Activated CD8-positive, alpha-beta memory T cell treated with anti-CD3 and anti-CD28 coated beads, Interleukin-2, amount 10 ng/mL, durations not matched to agents 7 days and 5 days (primary cell): ENCODE data around the gene PRAC1. TPM values are rescaled to one million over a fixed set of nuclear protein-coding genes. Genes with fewer than 3 reads are reported as not detected.
"Not testable (repeated sequence)": the region's sequence is repeated elsewhere in the genome, so short reads cannot be mapped to it uniquely, and the experiment has no call there.

Experiments
- ATAC-seq: fragments of 150-1000 bp; cut with Tn5 transposase; one replicate; pipeline ENCODE4 v1.10.0; 2021; ENCODE audit warnings: moderate library complexity
- CTCF ChIA-PET: fragments of 350-600 bp; sonication (Branson Sonifier 250); formaldehyde crosslinking; loops from one replicate; lab custom pipeline; 2021; ENCODE audit warnings: antibody characterized with exemption; lab: Charles Lee
- DNase-seq: peaks from one replicate; pipeline ENCODE4 v3.0.0-alpha.2; 2020
- H3K27ac Mint-ChIP-seq: one replicate; pipeline ENCODE4 v1.8.0; 2021; ENCODE audit warnings: mild to moderate bottlenecking, mixed read lengths
- H3K27me3 Mint-ChIP-seq: one replicate; pipeline ENCODE4 v1.8.0; 2021; ENCODE audit warnings: mixed read lengths
- H3K36me3 Mint-ChIP-seq: one replicate; pipeline ENCODE4 v1.8.0; 2021; ENCODE audit warnings: mild to moderate bottlenecking, mixed read lengths
- H3K4me1 Mint-ChIP-seq: one replicate; pipeline ENCODE4 v1.8.0; 2021; ENCODE audit warnings: mixed read lengths
- H3K4me3 Mint-ChIP-seq: one replicate; pipeline ENCODE4 v1.8.0; 2021; ENCODE audit warnings: mild to moderate bottlenecking, moderate library complexity, mixed read lengths
- H3K9me3 Mint-ChIP-seq: one replicate; pipeline ENCODE4 v1.8.0; 2022; ENCODE audit warnings: low read depth, mixed read lengths
- total RNA-seq, 2 experiments: library from RNA; stranded (reverse); gene quantifications; one replicate each; pipeline ENCODE4 v1.2.3, GENCODE V29; 2021

PRAC1 gene
- total RNA-seq, 2 experiments from 2014 or later = not detected

DNA sequence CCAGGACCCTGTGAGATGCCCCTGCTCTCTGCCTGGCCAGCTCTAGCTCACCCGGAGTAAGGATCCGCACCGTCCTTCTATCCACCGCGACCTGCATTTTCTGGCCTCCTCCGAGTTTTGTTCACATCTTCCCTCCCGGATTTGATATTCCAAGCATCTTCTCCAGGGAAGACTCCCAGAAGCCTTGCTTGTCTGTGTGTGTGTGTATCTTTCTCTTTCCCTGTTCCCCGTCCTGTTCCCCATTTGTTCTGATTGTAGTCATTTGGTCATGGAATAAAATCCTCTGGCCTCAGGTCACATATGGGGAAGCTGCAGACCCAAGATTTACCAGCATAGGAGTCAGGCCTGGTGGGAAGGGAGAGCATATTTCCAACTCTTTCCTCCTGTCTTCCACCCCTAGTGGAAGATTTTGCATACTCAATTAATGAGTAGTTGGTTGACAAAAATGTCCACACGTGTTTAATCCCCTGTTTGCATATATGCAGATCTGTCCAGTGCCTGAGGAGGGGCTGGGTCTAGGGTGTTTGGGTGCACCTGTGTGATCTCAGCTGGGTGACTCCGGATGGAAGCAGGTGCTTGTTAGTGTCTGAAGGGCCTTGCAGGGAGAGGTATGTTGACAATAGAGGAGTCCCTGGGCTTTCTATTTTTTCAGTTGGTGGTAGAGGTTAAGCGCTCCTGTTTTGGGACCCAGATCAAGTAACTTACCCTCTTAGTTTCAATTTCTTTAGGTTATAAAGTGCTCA lies 1.9 kb downstream of the PRAC1 start:
- H3K4me1 Mint-ChIP-seq = peaks cover 30% of the 10 kb centered on the region
- no peak overlapping the region for H3K4me3 Mint-ChIP-seq
- H3K36me3 Mint-ChIP-seq = peaks cover 5% of the 10 kb centered on the region
- DNase-seq (no peak), ATAC-seq (no peak)
- CTCF ChIA-PET = interaction anchor here (0.6 to 4.9 kb wide), 10 partner anchors 11 to 164 kb away, joined by 3 to 31 read pairs (median 4); partner anchors contain the start of gene HOXB8
- no peaks in the 10 kb centered on the region for H3K9me3 Mint-ChIP-seq
- peak overlapping the region; percentile 49 for H3K27ac Mint-ChIP-seq
- peaks cover 95% of the 10 kb centered on the region for H3K27me3 Mint-ChIP-seq

GRCh38 chr17:48719642-48720265 lies 2.6 kb downstream of the PRAC1 start:
- peaks cover 5% of the 10 kb centered on the region for H3K36me3 Mint-ChIP-seq
- peaks cover 26% of the 10 kb centered on the region for H3K4me1 Mint-ChIP-seq
- no peaks in the 10 kb centered on the region for H3K9me3 Mint-ChIP-seq
- no peak for DNase-seq
- no peak overlapping the region for H3K4me3 Mint-ChIP-seq
- H3K27me3 Mint-ChIP-seq = peaks cover 90% of the 10 kb centered on the region
- peak overlapping the region; percentile 68 for H3K27ac Mint-ChIP-seq
- CTCF ChIA-PET = interaction anchor here (1.0 to 4.9 kb wide), 7 partner anchors 12 to 165 kb away, joined by 3 to 31 read pairs (median 4); partner anchors contain the start of gene HOXB8
- ATAC-seq = no peak

- CTCF ChIA-PET = interaction anchor here (0.6 to 4.9 kb wide), 14 partner anchors 13 to 160 kb away, joined by 3 to 31 read pairs (median 3); partner anchors contain the start of gene HOXB8
- Mint-ChIP-seq H3K27ac (peak overlapping the region; percentile 68), H3K4me1 (peaks cover 21% of the 10 kb centered on the region), H3K36me3 (peaks cover 4% of the 10 kb centered on the region), H3K9me3 (no peaks in the 10 kb centered on the region), H3K4me3 (peak overlapping the region; percentile 28), H3K27me3 (peaks cover 90% of the 10 kb centered on the region)
- DNase-seq = no peak
- ATAC-seq = no peak
These were observed 3.3 kb downstream of the PRAC1 start for GRCh38 chr17:48718761-48719641.

- CTCF ChIA-PET = interaction anchor here (0.6 to 4.9 kb wide), 11 partner anchors 25 to 166 kb away, joined by 3 to 31 read pairs (median 3); no protein-coding TSS in a partner anchor
- no peak for ATAC-seq
These were observed 4.0 kb downstream of the PRAC1 start for GRCh38 chr17:48718227-48718760.

GRCh38 chr17:48717367-48718226 lies 4.7 kb downstream of the PRAC1 start:
- DNase-seq (no peak), ATAC-seq (no peak)
- Mint-ChIP-seq H3K36me3 (peaks cover 4% of the 10 kb centered on the region), H3K9me3 (no peaks in the 10 kb centered on the region), H3K27me3 (peaks cover 84% of the 10 kb centered on the region), H3K4me3 (no peak overlapping the region), H3K4me1 (peaks cover 11% of the 10 kb centered on the region), H3K27ac (no peak overlapping the region)
- CTCF ChIA-PET = interaction anchor here (0.6 to 4.9 kb wide), 11 partner anchors 31 to 167 kb away, joined by 3 to 31 read pairs (median 3); no protein-coding TSS in a partner anchor

More at GRCh38 chr17:48718227-48718760, 4.0 kb downstream of the PRAC1 start:
- Mint-ChIP-seq H3K27ac (no peak overlapping the region), H3K4me3 (no peak overlapping the region), H3K27me3 (peaks cover 88% of the 10 kb centered on the region), H3K9me3 (no peaks in the 10 kb centered on the region), H3K36me3 (peaks cover 4% of the 10 kb centered on the region), H3K4me1 (peaks cover 15% of the 10 kb centered on the region)
- DNase-seq = no peak

GRCh38 chr17:48716549-48716948 lies 5.8 kb downstream of the PRAC1 start:
- peaks cover 79% of the 10 kb centered on the region for H3K27me3 Mint-ChIP-seq
- ATAC-seq, H3K4me3 Mint-ChIP-seq, H3K36me3 Mint-ChIP-seq, H3K9me3 Mint-ChIP-seq, H3K27ac Mint-ChIP-seq, H3K4me1 Mint-ChIP-seq, DNase-seq: not testable (repeated sequence)
- CTCF ChIA-PET = interaction anchor here (1.2 to 4.9 kb wide), 4 partner anchors 38 to 168 kb away, joined by 3 to 31 read pairs (median 8); no protein-coding TSS in a partner anchor

DNA sequence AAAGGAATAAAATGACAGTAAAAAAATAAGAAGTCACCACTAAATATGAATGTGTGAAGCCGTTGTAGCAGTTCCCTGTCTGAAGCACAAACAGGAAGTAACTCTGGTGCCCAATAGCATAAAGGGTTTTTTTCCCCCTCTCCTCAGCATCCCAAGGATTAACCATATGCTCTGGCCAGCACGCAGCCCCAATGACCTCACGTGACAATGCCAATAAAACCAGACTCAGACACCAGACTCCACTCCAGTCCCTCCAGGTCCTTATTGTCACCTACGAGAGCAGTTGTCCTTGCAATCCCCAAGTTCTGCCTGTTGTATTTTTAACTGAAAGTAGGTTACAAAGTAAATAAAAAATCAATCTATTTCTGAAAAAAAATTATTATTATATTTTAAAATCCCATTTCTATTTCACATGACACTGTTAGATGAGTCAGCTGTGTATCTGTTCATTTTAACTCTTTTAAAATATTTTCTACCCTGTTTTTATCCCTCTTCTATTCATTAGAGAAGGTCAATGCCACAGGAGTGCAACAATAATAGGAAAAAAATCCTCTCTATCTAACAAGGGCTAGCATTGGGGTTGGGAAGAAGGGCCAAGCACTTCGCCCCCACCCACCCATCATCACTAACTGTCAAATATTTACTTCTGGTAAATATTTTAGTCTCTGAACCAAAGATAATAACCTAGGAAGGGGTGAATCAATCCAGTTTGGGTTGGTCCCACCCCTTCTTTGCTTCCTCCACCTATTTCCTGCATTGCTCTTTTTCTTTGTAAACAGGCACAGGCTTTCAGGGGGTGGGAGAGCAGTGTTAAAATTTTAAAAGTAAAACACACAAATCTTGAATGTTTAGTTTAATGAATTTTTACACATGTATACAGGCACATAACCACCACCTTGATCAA lies 6.6 kb downstream of the PRAC1 start:
- ATAC-seq = no peak
- no peak overlapping the region for H3K27ac Mint-ChIP-seq
- H3K27me3 Mint-ChIP-seq = peaks cover 78% of the 10 kb centered on the region
- H3K36me3 Mint-ChIP-seq = peaks cover 4% of the 10 kb centered on the region
- no peaks in the 10 kb centered on the region for H3K9me3 Mint-ChIP-seq
- H3K4me3 Mint-ChIP-seq = no peak overlapping the region
- DNase-seq = no peak
- CTCF ChIA-PET = interaction anchor here (0.6 to 1.8 kb wide), 4 partner anchors 37 to 163 kb away, joined by 3 to 4 read pairs (median 3); no protein-coding TSS in a partner anchor
- peaks cover 10% of the 10 kb centered on the region for H3K4me1 Mint-ChIP-seq

DNA sequence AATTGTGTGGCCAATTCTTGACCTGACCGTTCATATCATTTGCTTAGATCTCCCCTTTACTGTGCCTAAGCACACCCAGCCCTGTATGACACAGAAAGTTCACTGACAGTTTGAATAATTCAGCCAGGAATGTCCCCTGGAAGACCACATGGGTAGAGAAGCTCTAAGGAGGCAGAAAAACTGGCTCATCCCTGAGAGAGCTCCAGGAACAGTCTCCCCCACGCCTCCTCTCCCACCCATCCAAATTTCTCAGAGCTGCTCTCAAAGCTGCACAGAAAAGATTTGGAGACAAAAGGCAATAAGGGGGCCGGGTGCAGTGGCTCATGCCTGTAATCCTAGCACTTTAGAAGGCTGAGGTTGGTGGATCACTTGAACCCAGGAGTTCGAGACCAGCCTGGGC lies 11.2 kb downstream of the PRAC1 start:
- H3K9me3 Mint-ChIP-seq = no peaks in the 10 kb centered on the region
- H3K27ac Mint-ChIP-seq = no peak overlapping the region
- ATAC-seq (no peak), DNase-seq (no peak)
- H3K27me3 Mint-ChIP-seq = peaks cover 72% of the 10 kb centered on the region
- no peaks in the 10 kb centered on the region for H3K4me1 Mint-ChIP-seq
- no peaks in the 10 kb centered on the region for H3K36me3 Mint-ChIP-seq
- CTCF ChIA-PET = interaction anchor here (1.2 to 1.5 kb wide), 2 partner anchors 30 to 75 kb away, joined by 3 to 4 read pairs; no protein-coding TSS in a partner anchor
- no peak overlapping the region for H3K4me3 Mint-ChIP-seq

- no peak for DNase-seq
- Mint-ChIP-seq H3K27ac (no peak overlapping the region), H3K36me3 (no peaks in the 10 kb centered on the region), H3K4me3 (no peak overlapping the region), H3K9me3 (no peaks in the 10 kb centered on the region), H3K27me3 (peaks cover 73% of the 10 kb centered on the region), H3K4me1 (no peaks in the 10 kb centered on the region)
- CTCF ChIA-PET = interaction anchor here (0.7 to 2.1 kb wide), 5 partner anchors 19 to 64 kb away, joined by 3 to 7 read pairs (median 5); no protein-coding TSS in a partner anchor
- ATAC-seq = no peak
These were observed 17.7 kb downstream of the PRAC1 start for GRCh38 chr17:48704361-48705248.

GRCh38 chr17:48701864-48702532 lies 20.3 kb downstream of the PRAC1 start:
- DNase-seq (no peak), ATAC-seq (no peak)
- no peak overlapping the region for H3K27ac Mint-ChIP-seq
- H3K4me3 Mint-ChIP-seq = no peak overlapping the region
- H3K9me3 Mint-ChIP-seq = no peaks in the 10 kb centered on the region
- H3K27me3 Mint-ChIP-seq = peaks cover 61% of the 10 kb centered on the region
- no peaks in the 10 kb centered on the region for H3K4me1 Mint-ChIP-seq
- CTCF ChIA-PET = interaction anchor here (1.2 to 1.5 kb wide), 2 partner anchors 177 to 330 kb away, joined by 3 to 6 read pairs; no protein-coding TSS in a partner anchor
- no peaks in the 10 kb centered on the region for H3K36me3 Mint-ChIP-seq
